K562 (cell line): Measurements from ENCODE around the gene TRMT1. TPM values are rescaled to one million over a fixed set of nuclear protein-coding genes. Genes with fewer than 3 reads are reported as not detected.
A peak's percentile ranks its signal among the peaks of the same experiment; 100 is the strongest.

Experiments
- BRD4 ChIP-seq: fragments of 200-600 bp; sonication (generic); IDR thresholded peaks from 2 replicates; pipeline ENCODE4 v1.6.1; 2017; ENCODE audit warnings: inconsistent platforms
- E2F5 ChIP-seq: sonication (generic); formaldehyde crosslinking; IDR thresholded peaks from 2 replicates; pipeline ENCODE4 v1.8.0; 2022; ENCODE audit warnings: mild to moderate bottlenecking, missing genetic modification reagents
- ELF4 ChIP-seq: fragments of 450-650 bp; formaldehyde crosslinking; IDR thresholded peaks from 2 replicates; pipeline ENCODE4 v1.4.0; 2022; ENCODE audit warnings: missing genetic modification characterization
- GATA2 ChIP-seq: sonication (generic); formaldehyde crosslinking; IDR thresholded peaks from 2 replicates; pipeline ENCODE4 v1.4.0; 2020; ENCODE audit warnings: mild to moderate bottlenecking, missing genetic modification reagents
- ILF3 ChIP-seq: fragments of 450-650 bp; IDR thresholded peaks from 2 replicates; pipeline ENCODE4 v1.6.1; 2018; ENCODE audit warnings: antibody characterized with exemption, mild to moderate bottlenecking, moderate library complexity, borderline replicate concordance
- KAT2B ChIP-seq: IDR thresholded peaks from one replicate; pipeline ENCODE4 v1.6.1; 2012; ENCODE audit warnings: low read depth, mild to moderate bottlenecking, control low read depth, inconsistent platforms, low read length, moderate library complexity
- KDM4B ChIP-seq, 2 experiments: fragments of 450-650 bp in 1 of 2; sonication (generic) in 1 of 2; IDR thresholded peaks; 2 replicates each; pipeline ENCODE4 v1.6.1; 2016 to 2017; ENCODE audit warnings: borderline replicate concordance in 2 of 2, antibody characterized with exemption in 1 of 2, low read depth in 1 of 2, mild to moderate bottlenecking in 1 of 2
- KLF13 ChIP-seq: fragments of 450-650 bp; IDR thresholded peaks from 2 replicates; pipeline ENCODE4 v1.6.1; 2016; ENCODE audit warnings: missing genetic modification characterization, low read depth, mild to moderate bottlenecking, missing compliant biosample characterization, moderate library complexity, borderline replicate concordance
- MNT ChIP-seq, 2 experiments: fragments of 450-650 bp; conservative IDR thresholded peaks; 2 replicates each; pipeline ENCODE4 v1.6.1; 2017; ENCODE audit warnings: mild to moderate bottlenecking in 2 of 2, moderate library complexity in 2 of 2
- MXD1 ChIP-seq: fragments of 250-450 bp; sonication (Bioruptor Pico); IDR thresholded peaks from 2 replicates; pipeline ENCODE4 v1.8.0; 2021; ENCODE audit warnings: borderline replicate concordance, mild to moderate bottlenecking, moderate library complexity; ENCODE audit not compliant: poor library complexity, severe bottlenecking
- NFE2L1 ChIP-seq: fragments of 450-650 bp; IDR thresholded peaks from 2 replicates; pipeline ENCODE4 v1.6.1; 2016; ENCODE audit warnings: missing genetic modification characterization, low read depth, mild to moderate bottlenecking, missing compliant biosample characterization, moderate library complexity, borderline replicate concordance
- RNF219 ChIP-seq: fragments of 250-450 bp; sonication (Bioruptor Pico); IDR thresholded peaks from 2 replicates; pipeline ENCODE4 v1.5.0; 2022; ENCODE audit warnings: mild to moderate bottlenecking
- SMC3 ChIP-seq: conservative IDR thresholded peaks from 2 replicates; pipeline ENCODE4 v1.6.1; 2011; ENCODE audit warnings: low read depth, low read length, improper control_type of control experiment; ENCODE audit not compliant: insufficient read depth
- SNRNP70 ChIP-seq: fragments of 200-400 bp; formaldehyde crosslinking; optimal IDR thresholded peaks from 2 replicates; pipeline ENCODE3; 2017; ENCODE audit warnings: low read depth, low read length
- STAT5A ChIP-seq: IDR thresholded peaks from 2 replicates; pipeline ENCODE4 v1.6.1; 2012; ENCODE audit warnings: low read length, inconsistent platforms, borderline replicate concordance
- XRCC3 ChIP-seq: fragments of 450-650 bp; IDR thresholded peaks from 2 replicates; pipeline ENCODE4 v1.6.1; 2017; ENCODE audit warnings: mild to moderate bottlenecking, moderate library complexity
- YBX1 ChIP-seq: fragments of 450-650 bp; IDR thresholded peaks from 2 replicates; pipeline ENCODE4 v1.7.1; 2016; ENCODE audit warnings: mild to moderate bottlenecking
- ZC3H8 ChIP-seq: fragments of 450-650 bp; IDR thresholded peaks from 2 replicates; pipeline ENCODE4 v1.6.1; 2017
- ZNF212 ChIP-seq: fragments of 450-650 bp; formaldehyde crosslinking; IDR thresholded peaks from 2 replicates; pipeline ENCODE4 v1.4.0; 2020; ENCODE audit warnings: mild to moderate bottlenecking
- ZNF583 ChIP-seq: fragments of 250-450 bp; sonication (Bioruptor Pico); IDR thresholded peaks from 2 replicates; pipeline ENCODE4 v1.4.0; 2020
- ZNF655 ChIP-seq: fragments of 250-450 bp; sonication (Bioruptor Pico); IDR thresholded peaks from 2 replicates; pipeline ENCODE4 v1.5.0; 2021
- polyA plus RNA-seq, 8 experiments: library from polyadenylated mRNA; depleted of rRNA in 4 of 8; stranded (reverse) in 5 of 8; unstranded in 3 of 8; fragments of >200 nt; fragmentation: Nextera tagmentation in 2 of 8; fragmentation: Illumina TruSeq in 1 of 8; extraction: Ambion mirVana in 2 of 8; extraction: Trizol in 1 of 8; gene quantifications; 2 replicates each; pipeline versions ENCODE4 v1.2.1 to v1.2.3, GENCODE V29; 2011 to 2014; ENCODE audit warnings: inconsistent platforms in 1 of 8, missing spikeins in 1 of 8
- total RNA-seq, 7 experiments: library from RNA; depleted of rRNA in 6 of 7; stranded (reverse); fragments of >200 nt in 6 of 7; fragmentation: Illumina TruSeq in 2 of 7; extraction: Trizol in 2 of 7; gene quantifications; 2 replicates each; pipeline versions ENCODE4 v1.2.1 to v1.2.3, GENCODE V29; 2011 to 2021; ENCODE audit warnings: low replicate concordance in 1 of 7

The TRMT1 gene
- total and polyA plus RNA-seq, 9 of the 15 experiments (the other 6 are each of a cell fraction or from before 2014, with no cell fraction given): 5.8 to 158 (median 54.3) TPM

GRCh38 chr19:13097463-13098258, 18.9 kb downstream of the TRMT1 start (continued):
- TF ChIP-seq STAT5A (no peak), XRCC3 (no peak), SMC3 (no peak), NFE2L1 (tag) (no peak), MNT (conservative IDR thresholded peaks at IDR 0.05) (peak in 1 of 2 experiments; percentile 56; a peak in 3 of 4 replicates), GATA2 (CRISPR knock-in tag) (no peak), ZNF583 (CRISPR knock-in tag) (no peak), KDM4B (IDR thresholded peaks at IDR 0.05; ENCODE audit: borderline replicate concordance in 2 of 2, low read depth in 1 of 2) (no peak), KAT2B (no peak), ILF3 (peak; percentile 82; the same call in 1 of the 2 replicates), BRD4 (no peak), MXD1 (CRISPR knock-in tag) (no peak), KLF13 (tag) (no peak), ZNF212 (CRISPR knock-in tag) (peak; percentile 75; the same call in 1 of the 2 replicates), ZNF655 (peak; percentile 87; the same call in 1 of the 2 replicates), YBX1 (no peak), ZC3H8 (no peak), E2F5 (CRISPR knock-in tag) (no peak), RNF219 (CRISPR knock-in tag) (peak; percentile 76; the same call in 1 of the 2 replicates), ELF4 (peak; percentile 82), SNRNP70 (no peak)
